Caki2 (cell line): Measurements from ENCODE around the gene CLCN4. TPM values are rescaled to one million over a fixed set of nuclear protein-coding genes. Genes with fewer than 3 reads are reported as not detected.

Source experiments
- DNase-seq: peaks from one replicate; pipeline ENCODE4 v3.0.0-alpha.2; 2015; ENCODE audit warnings: low read depth
- in situ Hi-C: cut with HindIII; loops from 2 replicates; pipeline ENCODE4 v1.10.0; 2016; ENCODE audit warnings: low sequenced_read_pairs, low pct_unique_long_range_greater_than_20kb, mixed read lengths
- total RNA-seq: library from RNA; depleted of rRNA; stranded (reverse); fragments of >200 nt; shearing (Covaris generic); gene quantifications from 2 replicates; pipeline ENCODE4 v1.2.3, GENCODE V29; 2014; ENCODE audit warnings: low replicate concordance

CLCN4 gene
- total RNA-seq, 1 experiment from 2014 or later, result 3.4 TPM

DNA sequence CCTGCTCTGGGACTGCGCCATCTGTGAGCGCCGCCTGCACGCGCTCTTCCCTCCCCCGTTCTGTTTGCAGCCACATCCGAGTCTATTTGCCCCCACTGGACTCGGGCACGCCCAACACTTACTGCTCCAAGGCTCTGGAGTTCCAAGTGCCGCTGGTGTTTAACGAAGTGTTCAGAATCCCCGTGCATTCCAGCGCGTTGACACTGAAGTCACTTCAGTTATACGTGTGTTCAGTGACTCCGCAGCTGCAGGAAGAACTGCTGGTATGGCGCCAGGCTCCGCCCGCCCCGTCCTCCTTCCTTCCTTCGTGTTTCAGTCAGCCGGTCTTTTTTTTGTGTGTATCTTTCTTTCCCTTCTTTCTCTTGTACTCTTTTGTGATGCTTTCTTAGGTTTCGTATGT is 30.7 kb upstream of the CLCN4 start:
- in situ Hi-C loops, result no loop called here
- DNase-seq, result no peak

GRCh38 chrX:10126834-10127233 is 29.9 kb upstream of the CLCN4 start:
- no peak for DNase-seq
- in situ Hi-C loops, result no loop called here

DNA sequence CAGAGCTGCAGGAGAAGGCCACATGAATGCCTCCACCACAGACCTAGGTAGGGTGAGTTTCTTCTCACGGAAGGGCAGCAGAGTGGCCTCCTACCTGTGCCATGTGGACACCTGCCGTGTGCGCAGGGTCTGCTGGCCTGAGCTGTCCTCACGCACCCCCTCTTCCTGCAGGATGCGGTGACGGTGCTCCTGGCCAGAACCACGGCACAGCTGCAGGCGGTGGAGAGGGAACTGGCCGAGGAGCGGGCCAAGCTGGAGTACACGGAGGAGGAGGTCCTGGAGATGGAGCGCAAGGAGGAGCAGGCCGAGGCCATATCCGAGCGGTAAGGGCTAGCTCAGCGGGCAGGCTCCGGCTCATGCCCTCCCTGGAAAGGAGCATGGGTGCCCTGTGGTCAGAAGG is 28.4 kb upstream of the CLCN4 start:
- in situ Hi-C loops, result no loop called here
- no peak for DNase-seq

GRCh38 chrX:10129229-10129628 is 27.5 kb upstream of the CLCN4 start:
- in situ Hi-C loops, result no loop called here
- no peak for DNase-seq

GRCh38 chrX:10130354-10130753 is 26.4 kb upstream of the CLCN4 start:
- in situ Hi-C loops, result no loop called here

DNA sequence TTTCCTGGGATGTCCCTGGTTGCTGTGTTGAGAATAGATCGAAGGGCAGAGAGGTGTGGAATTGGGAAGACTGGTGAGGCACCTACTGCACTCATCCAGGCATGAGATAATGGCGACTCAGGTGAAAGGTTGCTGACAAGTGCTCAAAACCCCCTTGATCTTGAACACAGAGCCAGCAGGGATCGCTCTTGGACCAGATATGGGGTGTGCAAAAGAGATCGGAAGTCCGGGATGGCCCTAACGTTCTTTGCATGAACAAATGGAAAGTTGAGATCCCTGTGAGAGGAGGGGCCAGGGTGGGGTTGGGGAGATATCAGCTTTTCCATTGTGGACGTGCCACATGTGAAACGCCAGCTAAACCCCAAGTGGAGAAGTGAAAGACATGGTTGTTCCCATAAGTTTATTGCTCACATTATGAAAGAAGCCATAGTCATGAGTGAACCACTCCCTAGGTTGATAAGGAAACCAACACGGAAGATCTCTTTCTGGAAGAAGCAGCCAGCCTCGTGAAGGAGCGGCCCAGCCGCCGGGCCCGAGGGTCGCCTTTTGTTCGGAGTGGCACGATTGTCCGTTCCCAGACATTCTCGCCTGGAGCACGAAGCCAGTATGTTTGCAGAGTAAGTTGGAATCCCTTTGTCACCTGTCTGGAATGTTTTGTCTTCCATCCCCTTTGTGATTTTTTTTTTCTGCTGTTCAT is 22.6 kb upstream of the CLCN4 start:
- no peak for DNase-seq
- in situ Hi-C loops, result no loop called here

More at GRCh38 chrX:10130354-10130753, 26.4 kb upstream of the CLCN4 start:
- no peak for DNase-seq

DNA sequence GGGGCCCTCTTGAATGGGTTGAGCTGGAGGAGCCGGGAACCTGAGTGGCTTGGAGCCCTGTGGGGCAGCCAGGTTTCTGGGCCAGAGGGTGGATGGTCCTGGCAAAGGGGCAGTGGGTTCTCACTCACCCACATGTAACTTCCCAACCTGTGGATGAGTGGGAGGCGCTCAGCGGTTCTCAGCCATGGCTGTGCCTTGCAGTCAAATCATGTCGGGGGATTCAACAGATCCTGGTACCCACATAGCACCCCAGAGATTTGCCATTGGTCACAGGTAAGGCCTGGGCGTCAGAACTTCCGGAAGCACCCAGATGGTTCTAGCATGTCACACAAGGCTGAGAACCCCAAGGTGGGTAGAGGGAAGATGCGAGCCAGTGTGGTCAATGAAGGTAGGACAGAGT is 21.9 kb upstream of the CLCN4 start:
- in situ Hi-C loops, result no loop called here
- DNase-seq, result no peak

GRCh38 chrX:10135561-10136399 is 21.0 kb upstream of the CLCN4 start:
- in situ Hi-C loops, result no loop called here
- no peak for DNase-seq

- no peak for DNase-seq
- in situ Hi-C loops, result no loop called here
Measured at GRCh38 chrX:10138726-10139125, 18.0 kb upstream of the CLCN4 start.

- no peak for DNase-seq
- in situ Hi-C loops, result no loop called here
Measured at GRCh38 chrX:10140264-10140663, 16.5 kb upstream of the CLCN4 start.

GRCh38 chrX:10142041-10142599 is 14.7 kb upstream of the CLCN4 start:
- no peak for DNase-seq
- in situ Hi-C loops, result no loop called here

DNA sequence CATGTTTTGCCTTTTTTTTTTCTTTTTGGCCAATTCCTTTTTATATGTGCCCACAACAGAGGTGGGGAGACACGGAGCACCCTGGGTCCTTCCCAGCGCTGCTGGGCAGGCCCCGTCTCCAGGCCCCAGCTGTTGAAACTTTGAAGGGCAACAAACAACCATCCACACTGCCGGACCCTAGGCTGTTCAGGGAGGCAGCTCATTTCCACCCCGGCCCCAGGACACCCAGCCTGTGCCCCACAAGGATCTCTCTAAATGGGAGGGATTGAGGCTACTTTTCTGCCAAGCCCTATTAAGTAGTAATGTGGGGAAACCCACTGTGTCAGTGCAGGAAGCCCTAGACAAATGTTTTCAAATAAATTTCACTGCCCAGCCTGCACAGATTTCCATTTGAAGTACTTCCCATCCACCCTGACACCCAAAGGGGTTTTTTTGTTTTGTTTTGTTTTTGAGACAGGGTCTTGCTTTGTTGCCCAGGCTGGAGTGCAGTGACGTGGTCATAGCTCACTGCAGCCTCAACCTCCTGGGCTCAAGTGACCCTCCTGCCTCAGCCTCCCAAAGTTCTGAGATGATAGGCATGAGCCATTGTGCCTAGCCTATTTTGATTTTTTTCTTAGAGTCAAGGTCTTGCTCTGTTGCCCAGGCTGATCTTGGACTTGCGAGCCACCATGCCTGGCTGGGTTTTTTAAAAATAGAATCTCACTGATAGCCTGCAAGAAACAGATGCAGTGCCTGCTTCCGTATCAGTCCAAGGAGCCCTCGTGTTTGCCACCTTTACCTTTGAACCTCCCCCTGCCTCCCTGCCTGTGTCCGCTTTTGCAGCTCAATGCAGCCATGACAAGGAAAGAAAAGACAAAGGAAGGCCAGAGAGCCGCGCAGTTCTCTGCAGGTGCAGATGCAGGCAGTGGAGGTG is 13.4 kb upstream of the CLCN4 start:
- DNase-seq, result no peak
- in situ Hi-C loops, result no loop called here

- no peak for DNase-seq
- in situ Hi-C loops, result no loop called here
Measured at GRCh38 chrX:10146346-10146745, 10.4 kb upstream of the CLCN4 start.

- no peak for DNase-seq
- in situ Hi-C loops, result no loop called here
Measured at GRCh38 chrX:10152086-10152485, 4.7 kb upstream of the CLCN4 start.

DNA sequence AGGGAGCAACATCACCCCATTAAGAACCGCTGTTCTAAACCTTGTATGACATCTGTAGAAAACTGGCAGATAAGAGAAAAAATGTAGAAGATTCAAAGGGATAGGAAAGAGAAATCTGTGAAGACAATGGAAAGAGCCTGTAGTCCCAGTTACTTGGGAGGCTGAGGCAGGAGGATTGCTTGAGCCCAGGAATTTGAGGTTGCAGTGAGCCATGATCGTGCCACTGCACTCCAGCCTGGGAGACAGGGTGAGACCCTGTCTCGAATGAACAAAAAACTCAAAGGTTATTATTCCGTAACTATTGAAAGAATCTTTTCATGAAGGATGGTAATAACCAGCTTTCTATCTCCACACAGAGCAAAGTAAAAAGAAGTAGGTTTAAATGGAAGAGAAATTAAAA is 1.6 kb upstream of the CLCN4 start:
- DNase-seq, result no peak
- in situ Hi-C loops, result no loop called here

GRCh38 chrX:10157032-10157341 is 212 bp downstream of the CLCN4 start:
- DNase-seq, result no peak
- in situ Hi-C loops, result no loop called here

DNA sequence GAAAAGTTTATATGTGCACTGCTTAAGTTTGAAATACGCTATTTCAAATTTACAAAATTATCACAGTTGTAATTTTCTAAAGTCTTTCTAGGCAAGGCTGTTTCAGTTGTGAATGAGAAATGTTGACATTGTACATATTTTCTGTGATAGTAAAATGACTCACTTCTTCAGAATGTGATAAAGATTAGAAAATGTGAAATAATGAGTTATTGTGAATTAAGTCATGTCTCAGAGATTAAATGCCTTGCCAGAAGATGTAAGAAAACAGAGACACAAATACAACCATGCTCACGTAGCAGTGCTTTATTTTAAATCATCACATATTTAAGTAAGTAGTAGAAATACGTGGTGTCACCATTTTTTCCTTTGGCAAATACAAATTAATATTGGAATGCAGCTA is 768 bp downstream of the CLCN4 start:
- no peak for DNase-seq
- in situ Hi-C loops, result no loop called here

GRCh38 chrX:10158279-10159144 is 1.7 kb downstream of the CLCN4 start:
- in situ Hi-C loops, result no loop called here

More at GRCh38 chrX:10158279-10159144, 1.7 kb downstream of the CLCN4 start:
- DNase-seq, result no peak
